Measurements from ENCODE around the gene UST. TPM values are rescaled to one million over a fixed set of nuclear protein-coding genes. Genes with fewer than 3 reads are reported as not detected.

The UST gene
- total and polyA plus RNA-seq, 2 donors (not counting 1 experiment from before 2014, with no cell fraction given) = 7.3 to 16.9 TPM

DNA sequence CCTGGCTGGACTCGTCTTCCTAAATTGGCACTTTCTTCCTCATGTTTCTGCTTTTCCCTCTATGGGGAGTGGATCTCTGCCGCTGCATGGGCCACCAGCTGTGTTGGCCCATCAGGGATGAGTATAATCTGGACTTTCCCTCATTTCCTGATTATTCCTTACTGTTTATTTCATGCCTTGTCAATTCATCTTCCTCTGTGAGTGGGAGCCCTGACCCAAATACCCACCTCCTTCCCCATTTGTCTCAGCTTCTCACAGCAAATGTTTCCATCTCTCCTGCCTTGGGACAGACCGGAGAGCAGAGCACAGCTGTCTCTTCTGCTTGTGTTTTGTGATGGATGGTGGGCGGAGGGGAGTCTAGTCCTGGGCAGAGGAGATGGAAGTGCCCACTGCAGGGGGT lies 212.7 kb downstream of the UST start:
- TF ChIP-seq EZH2 (IDR thresholded peaks at IDR 0.05; ENCODE audit: borderline replicate concordance, insufficient read depth, low read depth, low read length, poor library complexity, severe bottlenecking) = no peak
- TF ChIP-seq, protein P1, sequence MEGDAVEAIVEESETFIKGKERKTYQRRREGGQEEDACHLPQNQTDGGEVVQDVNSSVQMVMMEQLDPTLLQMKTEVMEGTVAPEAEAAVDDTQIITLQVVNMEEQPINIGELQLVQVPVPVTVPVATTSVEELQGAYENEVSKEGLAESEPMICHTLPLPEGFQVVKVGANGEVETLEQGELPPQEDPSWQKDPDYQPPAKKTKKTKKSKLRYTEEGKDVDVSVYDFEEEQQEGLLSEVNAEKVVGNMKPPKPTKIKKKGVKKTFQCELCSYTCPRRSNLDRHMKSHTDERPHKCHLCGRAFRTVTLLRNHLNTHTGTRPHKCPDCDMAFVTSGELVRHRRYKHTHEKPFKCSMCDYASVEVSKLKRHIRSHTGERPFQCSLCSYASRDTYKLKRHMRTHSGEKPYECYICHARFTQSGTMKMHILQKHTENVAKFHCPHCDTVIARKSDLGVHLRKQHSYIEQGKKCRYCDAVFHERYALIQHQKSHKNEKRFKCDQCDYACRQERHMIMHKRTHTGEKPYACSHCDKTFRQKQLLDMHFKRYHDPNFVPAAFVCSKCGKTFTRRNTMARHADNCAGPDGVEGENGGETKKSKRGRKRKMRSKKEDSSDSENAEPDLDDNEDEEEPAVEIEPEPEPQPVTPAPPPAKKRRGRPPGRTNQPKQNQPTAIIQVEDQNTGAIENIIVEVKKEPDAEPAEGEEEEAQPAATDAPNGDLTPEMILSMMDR (IDR thresholded peaks at IDR 0.05) = no peak
- Histone ChIP-seq H3K79me2 (ENCODE audit: control insufficient read depth, insufficient read depth, low read length) (no peaks in the 10 kb centered on the region), H3K9ac (ENCODE audit: low read length) (no peak overlapping the region), H3K9me3 (ENCODE audit: control extremely low read depth in 1 of 3, control insufficient read depth in 2 of 3, insufficient read depth in 1 of 3, low read length in 2 of 3) (no peaks in the 10 kb centered on the region), H3K36me3 (replicated peaks in 1 of 2; ENCODE audit: control extremely low read depth in 1 of 2, control insufficient read depth in 1 of 2, extremely low read depth in 1 of 2, insufficient read depth in 2 of 2, low read length in 1 of 2) (peaks cover 0 to 27% of the 10 kb centered on the region in 2 experiments), H3K4me3 (ENCODE audit: control extremely low read depth in 1 of 5, extremely low read depth in 1 of 5, insufficient read depth in 1 of 5, low read depth in 2 of 5, low read length in 4 of 5) (no peak overlapping the region), H3K27ac (ENCODE audit: low read length in 2 of 2) (no peak overlapping the region), H2AFZ (ENCODE audit: insufficient read depth, low read depth, low read length, poor library complexity, severe bottlenecking) (no peak overlapping the region), H4K20me1 (ENCODE audit: control insufficient read depth, insufficient read depth, low read length, poor library complexity, severe bottlenecking) (peaks cover 6% of the 10 kb centered on the region), H3K4me2 (replicated peaks; ENCODE audit: low read depth, low read length, poor library complexity, severe bottlenecking) (no peak overlapping the region), H3K27me3 (replicated peaks in 1 of 4; ENCODE audit: control extremely low read depth in 1 of 4, control insufficient read depth in 3 of 4, insufficient read depth in 4 of 4, low read length in 3 of 4) (no peaks in the 10 kb centered on the region), H3K4me1 (ENCODE audit: control insufficient read depth in 2 of 2, insufficient read depth in 2 of 2, low read length in 2 of 2) (no peaks in the 10 kb centered on the region)
- no peak for DNase-seq
- ATAC-seq (ENCODE audit: low read depth) = no peak
- Mint-ChIP-seq H3K4me3 (no peak overlapping the region), H3K27me3 (no peaks in the 10 kb centered on the region), H3K27ac (no peak overlapping the region), H3K4me1 (peaks cover 10% of the 10 kb centered on the region), H3K9me3 (ENCODE audit: insufficient read depth) (no peaks in the 10 kb centered on the region)
- ChIA-PET CTCF (interaction anchor here (1.6 kb wide), 1 partner anchor 214 kb away, joined by 3 read pairs; no protein-coding TSS in a partner anchor), POLR2A (no interaction called here)
- intact Hi-C loops (cut with micrococcal nuclease) = no loop called here
- 100% methylated on average over 2 of the region's 4 CpGs for WGBS (ENCODE audit: insufficient coverage)

- H3K9me3 Mint-ChIP-seq (ENCODE audit: insufficient read depth) = no peaks in the 10 kb centered on the region
These were observed 216.2 kb downstream of the UST start for GRCh38 chr6:148962854-148963515.

More at GRCh38 chr6:148962854-148963515, 216.2 kb downstream of the UST start:
- no peaks in the 10 kb centered on the region for H3K4me1 ChIP-seq (ENCODE audit: control insufficient read depth in 2 of 2, insufficient read depth in 2 of 2, low read length in 2 of 2)
- no peak overlapping the region for H3K27ac Mint-ChIP-seq
- CTCF ChIA-PET = no interaction called here
- H3K27me3 ChIP-seq (replicated peaks in 1 of 4; ENCODE audit: control extremely low read depth in 1 of 4, control insufficient read depth in 3 of 4, insufficient read depth in 4 of 4, low read length in 3 of 4) = no peaks in the 10 kb centered on the region
- no peaks in the 10 kb centered on the region for H3K27me3 Mint-ChIP-seq
- peaks cover 7% of the 10 kb centered on the region for H3K4me1 Mint-ChIP-seq
- no peak overlapping the region for H3K4me3 ChIP-seq (ENCODE audit: control extremely low read depth in 1 of 5, extremely low read depth in 1 of 5, insufficient read depth in 1 of 5, low read depth in 2 of 5, low read length in 4 of 5)
- POLR2A ChIA-PET = no interaction called here
- H3K27ac ChIP-seq (ENCODE audit: low read length in 2 of 2) = no peak overlapping the region
- no peak overlapping the region for H3K4me3 Mint-ChIP-seq
- no peaks in the 10 kb centered on the region for H3K79me2 ChIP-seq (ENCODE audit: control insufficient read depth, insufficient read depth, low read length)
- H3K36me3 ChIP-seq (replicated peaks in 1 of 2; ENCODE audit: control extremely low read depth in 1 of 2, control insufficient read depth in 1 of 2, extremely low read depth in 1 of 2, insufficient read depth in 2 of 2, low read length in 1 of 2) = peaks cover 0 to 20% of the 10 kb centered on the region in 2 experiments
- no peak for TF ChIP-seq EZH2 (IDR thresholded peaks at IDR 0.05; ENCODE audit: borderline replicate concordance, insufficient read depth, low read depth, low read length, poor library complexity, severe bottlenecking)
- TF ChIP-seq, protein P1 (IDR thresholded peaks at IDR 0.05) = no peak
- H4K20me1 ChIP-seq (ENCODE audit: control insufficient read depth, insufficient read depth, low read length, poor library complexity, severe bottlenecking) = peaks cover 6% of the 10 kb centered on the region
- intact Hi-C loops (cut with micrococcal nuclease) = no loop called here
- 100% methylated on average over 4 of the region's 7 CpGs for WGBS (ENCODE audit: insufficient coverage)
- no peaks in the 10 kb centered on the region for H3K9me3 ChIP-seq (ENCODE audit: control extremely low read depth in 1 of 3, control insufficient read depth in 2 of 3, insufficient read depth in 1 of 3, low read length in 2 of 3)
- DNase-seq (no peak), ATAC-seq (ENCODE audit: low read depth) (no peak)
- H2AFZ ChIP-seq (ENCODE audit: insufficient read depth, low read depth, low read length, poor library complexity, severe bottlenecking) = no peak overlapping the region
- no peak overlapping the region for H3K9ac ChIP-seq (ENCODE audit: low read length)
- H3K4me2 ChIP-seq (replicated peaks; ENCODE audit: low read depth, low read length, poor library complexity, severe bottlenecking) = no peak overlapping the region
